HFF-Myc (cell line): ENCODE results near the gene TULP4.
A peak's percentile ranks its signal among the peaks of the same experiment; 100 is the strongest.

ENCODE experiments used
- DNase-seq: peaks from one replicate; pipeline ENCODE4 v3.0.0-alpha.2; 2011; ENCODE audit warnings: low read depth; ENCODE audit errors: extremely low read depth
- H3K4me3 ChIP-seq: replicated peaks from 2 replicates; pipeline ENCODE4 v1.5.1; 2011; ENCODE audit warnings: low read depth, mild to moderate bottlenecking, control low read depth, low read length
- TF ChIP-seq, protein P1 (sequence below): IDR thresholded peaks from 2 replicates; pipeline ENCODE4 v1.5.1; 2012; ENCODE audit warnings: mild to moderate bottlenecking, low read depth, low read length, control low read depth; ENCODE audit errors: missing control alignments

TULP4 gene

DNA sequence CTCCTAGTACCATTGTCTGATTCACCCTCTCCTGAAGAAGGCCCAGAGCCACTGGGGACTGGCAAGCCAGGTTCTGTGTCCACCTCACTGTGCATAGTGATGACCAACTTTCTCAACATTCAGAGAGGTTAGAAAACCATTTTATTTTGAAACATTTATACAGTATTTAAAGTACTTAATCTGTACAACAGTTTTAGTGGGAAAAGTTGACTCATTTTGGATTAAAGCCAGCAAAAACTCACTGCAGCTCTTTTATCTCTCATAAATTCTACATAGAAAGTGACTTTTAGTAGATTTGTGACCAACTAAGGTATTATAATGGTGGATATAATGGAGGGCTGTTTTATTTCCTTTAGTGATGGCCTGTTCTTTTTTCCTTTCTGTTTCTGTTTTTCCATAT, 9.7 kb downstream of the TULP4 start:
- TF ChIP-seq, protein P1, sequence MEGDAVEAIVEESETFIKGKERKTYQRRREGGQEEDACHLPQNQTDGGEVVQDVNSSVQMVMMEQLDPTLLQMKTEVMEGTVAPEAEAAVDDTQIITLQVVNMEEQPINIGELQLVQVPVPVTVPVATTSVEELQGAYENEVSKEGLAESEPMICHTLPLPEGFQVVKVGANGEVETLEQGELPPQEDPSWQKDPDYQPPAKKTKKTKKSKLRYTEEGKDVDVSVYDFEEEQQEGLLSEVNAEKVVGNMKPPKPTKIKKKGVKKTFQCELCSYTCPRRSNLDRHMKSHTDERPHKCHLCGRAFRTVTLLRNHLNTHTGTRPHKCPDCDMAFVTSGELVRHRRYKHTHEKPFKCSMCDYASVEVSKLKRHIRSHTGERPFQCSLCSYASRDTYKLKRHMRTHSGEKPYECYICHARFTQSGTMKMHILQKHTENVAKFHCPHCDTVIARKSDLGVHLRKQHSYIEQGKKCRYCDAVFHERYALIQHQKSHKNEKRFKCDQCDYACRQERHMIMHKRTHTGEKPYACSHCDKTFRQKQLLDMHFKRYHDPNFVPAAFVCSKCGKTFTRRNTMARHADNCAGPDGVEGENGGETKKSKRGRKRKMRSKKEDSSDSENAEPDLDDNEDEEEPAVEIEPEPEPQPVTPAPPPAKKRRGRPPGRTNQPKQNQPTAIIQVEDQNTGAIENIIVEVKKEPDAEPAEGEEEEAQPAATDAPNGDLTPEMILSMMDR = no peak
- DNase-seq = peak; percentile 52
- H3K4me3 ChIP-seq = no peak overlapping the region

DNA sequence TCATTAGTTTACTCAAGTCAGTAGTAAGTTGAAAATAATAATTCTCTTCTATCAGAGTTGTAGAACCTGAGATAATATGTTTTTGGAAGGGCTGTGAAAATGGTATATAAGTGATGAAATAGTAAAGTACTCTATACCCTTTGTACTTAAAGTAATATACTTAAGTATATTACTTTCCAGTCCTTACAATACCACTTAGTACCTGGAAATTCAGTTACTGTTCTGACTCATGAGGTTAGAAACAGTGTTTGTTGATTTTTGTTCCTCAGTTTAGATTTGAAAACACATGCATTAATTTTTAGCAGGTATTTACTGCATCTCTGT, 10.1 kb downstream of the TULP4 start:
- no peak overlapping the region for H3K4me3 ChIP-seq
- DNase-seq = no peak
- TF ChIP-seq, protein P1 = no peak

- H3K4me3 ChIP-seq = no peak overlapping the region
- peak; percentile 81 for DNase-seq
- TF ChIP-seq, protein P1 = no peak
These were observed 10.7 kb downstream of the TULP4 start for GRCh38 chr6:158322724-158323560.

DNA sequence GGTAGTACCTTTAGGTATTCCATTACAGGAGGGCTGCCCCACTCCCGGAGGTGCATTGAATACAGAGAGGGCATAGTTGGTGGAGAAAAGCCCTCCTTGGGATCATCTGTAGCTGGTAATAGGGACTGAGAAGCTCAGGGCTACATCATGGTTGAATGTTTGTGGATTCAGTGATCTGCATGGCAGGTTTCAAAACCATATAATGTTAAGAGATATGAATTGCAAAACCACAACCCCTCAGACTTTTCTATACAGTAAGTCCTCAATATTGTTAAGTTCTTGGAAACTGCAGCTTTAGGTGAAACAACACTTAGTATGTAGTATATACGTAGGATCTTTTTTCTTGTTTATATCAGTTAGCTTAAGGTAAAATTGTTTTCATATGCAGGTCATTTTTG, 11.3 kb downstream of the TULP4 start:
- TF ChIP-seq, protein P1 = no peak
- DNase-seq = no peak
- H3K4me3 ChIP-seq = no peak overlapping the region

GRCh38 chr6:158324136-158324535, 11.9 kb downstream of the TULP4 start:
- DNase-seq = no peak
- no peak overlapping the region for H3K4me3 ChIP-seq

GRCh38 chr6:158327211-158327610, 14.9 kb downstream of the TULP4 start:
- H3K4me3 ChIP-seq = no peak overlapping the region
- no peak for DNase-seq
- TF ChIP-seq, protein P1 = no peak

More at GRCh38 chr6:158324136-158324535, 11.9 kb downstream of the TULP4 start:
- TF ChIP-seq, protein P1 = no peak

DNA sequence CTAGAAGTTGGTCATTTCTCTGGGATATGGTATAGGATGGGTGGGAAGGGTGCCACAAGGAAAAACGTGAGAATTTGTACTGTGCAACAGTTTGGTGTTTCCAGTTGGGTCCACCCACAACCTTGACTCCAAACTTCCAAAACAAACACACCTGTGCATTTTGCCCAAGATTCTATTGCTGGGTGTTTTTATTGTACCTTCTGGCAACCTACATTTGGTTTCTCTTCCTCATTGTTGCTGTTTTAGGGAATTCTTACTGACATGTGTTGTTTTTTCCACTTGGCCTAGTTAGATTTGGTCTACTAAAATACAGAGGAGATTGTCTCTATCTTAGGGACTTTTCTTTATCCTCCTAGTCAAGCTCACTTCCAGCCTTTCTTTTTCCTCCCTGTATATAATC, 16.7 kb downstream of the TULP4 start:
- no peak for DNase-seq
- TF ChIP-seq, protein P1 = no peak
- no peak overlapping the region for H3K4me3 ChIP-seq
